ENCODE results near the gene ENAH. TPM values are rescaled to one million over a fixed set of nuclear protein-coding genes. Genes with fewer than 3 reads are reported as not detected.
"Not testable (repeated sequence)": the region's sequence is repeated elsewhere in the genome, so short reads cannot be mapped to it uniquely, and the experiment has no call there.

Gene ENAH
- total RNA-seq, 2 donors from 2014 or later, result 73.4 to 79.0 TPM

- ATAC-seq, DNase-seq: not testable (repeated sequence)
- intact Hi-C loops (cut with DNase I), result loop anchor here in 1 of 2 donors (10.0 kb wide), 1 partner anchor 372 kb away; no protein-coding TSS in a partner anchor
Measured at GRCh38 chr1:225473266-225473665, 179.7 kb downstream of the ENAH start.

- intact Hi-C loops (cut with DNase I), result loop anchor here in 1 of 2 donors (10.0 kb wide), 1 partner anchor 373 kb away; no protein-coding TSS in a partner anchor
- ATAC-seq, result no peak
Measured at GRCh38 chr1:225471453-225472301, 181.2 kb downstream of the ENAH start.

GRCh38 chr1:225471109-225471452, 181.8 kb downstream of the ENAH start:
- DNase-seq (no peak), ATAC-seq (no peak)
- intact Hi-C loops (cut with DNase I), result loop anchor here in 1 of 2 donors (10.0 kb wide), 1 partner anchor 374 kb away; no protein-coding TSS in a partner anchor

More at GRCh38 chr1:225471453-225472301, 181.2 kb downstream of the ENAH start:
- no peak for DNase-seq

- DNase-seq (no peak), ATAC-seq (no peak)
- intact Hi-C loops (cut with DNase I), result loop anchor here in 1 of 2 donors (10.0 kb wide), 1 partner anchor 374 kb away; no protein-coding TSS in a partner anchor
Measured at GRCh38 chr1:225470211-225471108, 182.5 kb downstream of the ENAH start.

- no peak for DNase-seq
- no peak for ATAC-seq
- intact Hi-C loops (cut with DNase I), result no loop called here
Measured at GRCh38 chr1:225469051-225469450, 183.9 kb downstream of the ENAH start.

GRCh38 chr1:225468270-225469020, 184.5 kb downstream of the ENAH start:
- DNase-seq, result no peak
- intact Hi-C loops (cut with DNase I), result no loop called here
- no peak for ATAC-seq

GRCh38 chr1:225467193-225468020, 185.5 kb downstream of the ENAH start:
- DNase-seq, result peak; percentile 75
- intact Hi-C loops (cut with DNase I), result no loop called here
- ATAC-seq, result peak; percentile 85 to 86

GRCh38 chr1:225466848-225467192, 186.1 kb downstream of the ENAH start:
- no peak for DNase-seq
- intact Hi-C loops (cut with DNase I), result no loop called here
- no peak for ATAC-seq

- intact Hi-C loops (cut with DNase I), result no loop called here
- no peak for ATAC-seq
- DNase-seq, result no peak
Measured at GRCh38 chr1:225465793-225466517, 187.0 kb downstream of the ENAH start.

- ATAC-seq (no peak), DNase-seq (no peak)
- intact Hi-C loops (cut with DNase I), result no loop called here
Measured at GRCh38 chr1:225464851-225465792, 187.8 kb downstream of the ENAH start.

GRCh38 chr1:225462714-225463574, 190.0 kb downstream of the ENAH start:
- intact Hi-C loops (cut with DNase I), result no loop called here
- DNase-seq (no peak), ATAC-seq (no peak)

- intact Hi-C loops (cut with DNase I), result no loop called here
- DNase-seq (no peak), ATAC-seq (no peak)
Measured at GRCh38 chr1:225462429-225462713, 190.6 kb downstream of the ENAH start.

- intact Hi-C loops (cut with DNase I), result no loop called here
- DNase-seq (no peak), ATAC-seq (peak; percentile 8 to 50)
Measured at GRCh38 chr1:225461533-225462428, 191.1 kb downstream of the ENAH start.

GRCh38 chr1:225460737-225461532, 192.0 kb downstream of the ENAH start:
- intact Hi-C loops (cut with DNase I), result no loop called here
- ATAC-seq (peak in 1 of 2 donors; percentile 39), DNase-seq (no peak)
